GM19467 (cell line): ENCODE data around the gene CACNA1C.

Experiments used
- ATAC-seq: cut with Tn5 transposase; IDR thresholded peaks from one replicate; pipeline ENCODE4 v1.9.1; 2021; ENCODE audit warnings: mild to moderate bottlenecking, moderate library complexity; ENCODE audit not compliant: unreplicated experiment

The CACNA1C gene

DNA sequence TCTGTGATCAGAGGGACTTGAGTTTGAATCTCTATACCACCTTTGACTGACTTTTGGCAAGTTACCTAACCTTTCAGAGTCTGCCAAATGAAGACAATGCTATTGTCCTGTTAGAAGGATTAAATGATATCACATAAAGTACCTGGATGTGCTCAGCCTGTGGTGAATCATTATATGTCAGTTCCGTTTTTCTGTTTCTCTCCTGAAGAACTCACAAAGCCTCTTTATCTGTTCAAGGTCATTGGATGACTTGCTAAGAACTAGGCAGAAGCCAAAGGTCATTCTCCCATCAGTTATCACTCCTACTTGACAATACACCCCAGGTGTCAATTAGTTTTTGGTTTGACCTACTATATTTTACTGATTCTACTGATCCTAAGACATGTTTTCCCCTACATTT, 174.6 kb downstream of the CACNA1C start:
- ATAC-seq: no peak

DNA sequence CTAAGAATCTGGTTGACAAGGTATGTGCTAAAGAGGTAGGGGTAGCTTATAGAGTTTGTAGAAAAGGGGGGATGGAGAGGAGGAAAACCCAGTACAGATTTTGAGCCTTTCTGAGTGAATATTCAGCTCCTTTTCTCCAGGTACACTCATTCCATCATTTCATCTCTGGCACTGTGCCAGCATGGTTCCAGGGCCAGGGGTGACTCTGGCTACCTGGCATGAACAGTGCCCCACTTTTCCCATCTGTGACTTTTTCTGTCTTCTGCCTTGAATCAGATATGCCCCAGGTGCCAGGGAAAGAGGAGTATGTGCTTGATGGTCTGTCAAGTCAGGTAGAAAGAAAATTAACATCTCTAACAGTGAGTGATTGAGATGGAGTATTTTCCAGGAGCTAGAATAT, 175.7 kb downstream of the CACNA1C start:
- no peak for ATAC-seq

DNA sequence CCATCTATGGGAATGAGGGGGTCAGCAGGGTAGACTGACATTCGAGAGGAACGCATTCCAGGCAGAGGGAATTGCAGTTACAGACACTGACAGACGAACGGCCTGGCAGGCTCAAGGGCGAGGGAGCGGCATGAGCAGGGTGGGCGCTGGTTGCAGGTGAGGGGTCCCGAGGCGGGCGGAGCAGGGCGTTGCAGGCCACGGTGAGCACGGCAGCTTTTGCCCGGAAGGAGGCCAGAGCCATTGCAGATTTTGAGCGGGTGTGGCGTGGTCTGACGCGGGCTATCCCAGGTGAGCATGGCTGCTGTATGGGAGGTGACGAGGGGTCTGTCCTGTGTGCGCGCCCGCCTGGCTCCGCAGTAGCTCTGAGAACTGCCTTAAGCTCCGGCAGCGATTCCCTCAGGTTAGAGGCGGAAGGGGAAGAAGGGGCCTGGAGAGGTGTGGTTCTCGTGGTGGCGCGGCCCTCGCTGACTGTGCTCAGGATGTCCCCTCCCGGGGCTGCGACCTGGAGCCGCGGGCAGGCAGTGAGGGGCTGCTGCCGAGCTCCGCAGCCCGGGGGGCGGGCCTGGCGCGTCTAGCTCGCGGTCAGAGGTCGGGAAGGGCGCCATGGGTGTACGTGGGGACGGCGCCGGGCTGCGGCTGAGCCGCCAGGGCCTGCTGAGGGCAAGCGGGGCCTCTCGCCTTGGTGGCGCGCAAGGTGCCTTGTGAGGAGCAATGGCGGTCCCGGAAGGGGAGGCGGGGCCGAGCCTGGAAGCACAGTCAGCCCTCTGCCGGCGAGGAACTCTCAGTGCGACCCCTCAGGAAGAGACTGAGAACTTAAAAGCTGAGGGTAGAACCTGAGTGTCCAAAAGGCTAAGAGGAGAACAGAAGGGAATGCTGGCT, 177.1 kb downstream of the CACNA1C start:
- ATAC-seq: no peak

DNA sequence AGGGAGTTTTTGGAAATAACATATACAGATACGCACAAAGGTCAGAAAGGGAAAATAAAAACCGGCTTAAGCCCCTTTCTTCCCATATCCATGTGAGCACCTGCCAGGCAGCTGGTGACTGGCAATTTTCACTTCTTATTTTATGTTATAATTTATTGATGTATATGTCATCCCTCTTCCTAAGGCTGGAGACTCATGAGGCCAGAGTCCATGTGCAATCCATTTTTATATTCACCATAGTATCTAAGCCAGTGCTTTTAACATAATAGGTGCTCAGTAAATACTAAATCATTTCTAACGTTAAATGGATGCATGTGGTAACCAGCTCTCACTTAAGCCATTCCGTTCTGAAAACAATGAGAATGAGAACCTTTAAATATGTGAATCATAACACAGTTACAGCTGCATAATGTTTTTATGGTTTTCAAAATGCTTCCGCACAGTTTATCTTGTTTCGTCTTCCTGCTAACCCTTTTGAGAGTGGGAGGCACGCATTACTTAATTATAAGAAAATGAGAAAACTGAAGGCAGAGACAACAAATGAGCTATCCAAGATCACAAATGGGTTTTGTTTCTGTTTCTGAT, 178.3 kb downstream of the CACNA1C start:
- no peak for ATAC-seq

DNA sequence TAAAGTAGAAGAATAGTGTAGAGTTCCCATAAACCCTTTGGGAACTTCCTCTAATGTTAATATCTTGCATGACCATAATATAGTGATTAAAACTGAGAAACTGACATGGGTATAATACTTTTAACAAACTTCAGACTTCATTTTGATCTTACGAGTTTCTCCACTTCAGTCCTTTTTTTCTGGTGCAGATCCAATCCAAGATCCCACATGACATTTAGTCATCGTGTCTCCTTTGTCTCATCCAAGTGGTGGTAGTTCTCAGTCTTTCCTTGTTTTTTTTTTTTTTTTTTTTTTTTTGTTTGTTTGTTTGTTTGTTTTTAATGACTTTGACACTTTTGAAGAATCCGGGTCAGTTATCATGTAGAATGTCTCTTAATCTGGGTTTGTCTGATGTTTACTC, 179.2 kb downstream of the CACNA1C start:
- ATAC-seq: no peak

DNA sequence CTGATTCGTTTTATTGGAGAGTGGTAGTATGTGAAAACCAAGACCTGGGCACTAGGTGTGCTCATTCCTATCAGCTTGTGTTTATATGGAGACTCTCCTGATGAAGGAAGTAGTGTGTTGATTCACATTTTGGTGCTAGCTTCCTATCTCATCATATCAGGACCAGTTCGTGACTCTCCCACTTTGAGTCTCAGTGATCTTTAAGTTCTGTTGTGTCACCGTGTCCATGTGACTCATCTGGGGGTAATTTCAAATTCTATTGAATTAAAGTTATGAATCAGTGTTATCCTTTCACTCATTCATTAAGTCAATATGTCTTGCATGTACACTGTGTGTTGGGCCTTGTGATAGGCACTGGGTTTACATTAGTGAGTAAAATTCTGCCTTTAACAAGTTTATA, 180.2 kb downstream of the CACNA1C start:
- ATAC-seq: no peak

DNA sequence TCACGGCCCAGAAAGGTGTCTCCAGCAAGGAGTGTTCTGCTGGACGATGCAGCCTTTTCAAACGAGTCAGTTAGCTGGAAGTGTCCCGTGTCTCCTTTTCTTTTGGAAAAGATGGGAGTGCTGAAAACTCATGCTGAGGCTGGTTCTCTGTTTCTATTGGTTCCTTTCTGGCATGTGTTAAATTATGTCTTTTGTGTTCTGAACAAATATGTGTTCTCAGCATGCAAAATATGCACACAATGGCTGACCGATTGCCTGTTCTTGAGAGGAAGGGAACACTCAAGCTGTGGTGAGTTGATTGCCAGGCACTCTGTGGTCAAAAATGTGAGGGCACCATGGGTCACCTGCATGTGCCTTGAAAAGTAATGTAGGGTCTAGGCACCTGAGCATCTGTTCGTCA, 181.3 kb downstream of the CACNA1C start:
- ATAC-seq: no peak

DNA sequence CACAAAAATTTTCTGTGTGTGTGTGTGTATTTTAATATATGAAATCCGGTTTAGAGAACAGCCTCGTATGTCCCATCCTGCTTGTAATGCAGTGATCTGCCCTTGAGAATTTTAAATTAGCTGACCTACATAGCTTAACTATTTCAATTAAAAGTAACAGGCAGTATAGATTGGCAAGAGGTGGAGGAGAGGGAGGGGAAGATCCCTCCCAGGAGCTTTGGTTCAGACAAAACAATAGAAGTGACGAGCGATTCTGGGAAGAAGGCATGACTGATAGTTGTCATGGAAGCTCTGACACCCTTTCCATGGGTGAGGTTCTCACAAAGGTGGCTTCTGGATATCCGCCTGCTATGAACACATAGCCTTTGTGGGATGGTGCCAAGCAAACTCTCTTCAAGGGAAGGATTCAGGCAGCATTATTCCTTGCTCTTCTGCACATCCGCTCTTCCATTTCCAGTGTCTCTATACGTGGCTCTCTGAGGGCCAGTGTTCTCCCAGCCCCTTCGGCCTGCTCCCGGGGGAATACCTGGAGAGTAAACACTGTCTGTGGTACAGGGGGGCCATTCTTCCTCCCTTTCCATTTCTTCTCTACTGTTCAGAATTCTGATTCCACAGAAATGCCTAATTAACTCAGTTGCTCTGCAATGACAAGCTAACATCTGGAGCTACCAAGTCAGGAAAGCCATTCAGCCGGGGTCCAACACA, 182.0 kb downstream of the CACNA1C start:
- no peak for ATAC-seq

DNA sequence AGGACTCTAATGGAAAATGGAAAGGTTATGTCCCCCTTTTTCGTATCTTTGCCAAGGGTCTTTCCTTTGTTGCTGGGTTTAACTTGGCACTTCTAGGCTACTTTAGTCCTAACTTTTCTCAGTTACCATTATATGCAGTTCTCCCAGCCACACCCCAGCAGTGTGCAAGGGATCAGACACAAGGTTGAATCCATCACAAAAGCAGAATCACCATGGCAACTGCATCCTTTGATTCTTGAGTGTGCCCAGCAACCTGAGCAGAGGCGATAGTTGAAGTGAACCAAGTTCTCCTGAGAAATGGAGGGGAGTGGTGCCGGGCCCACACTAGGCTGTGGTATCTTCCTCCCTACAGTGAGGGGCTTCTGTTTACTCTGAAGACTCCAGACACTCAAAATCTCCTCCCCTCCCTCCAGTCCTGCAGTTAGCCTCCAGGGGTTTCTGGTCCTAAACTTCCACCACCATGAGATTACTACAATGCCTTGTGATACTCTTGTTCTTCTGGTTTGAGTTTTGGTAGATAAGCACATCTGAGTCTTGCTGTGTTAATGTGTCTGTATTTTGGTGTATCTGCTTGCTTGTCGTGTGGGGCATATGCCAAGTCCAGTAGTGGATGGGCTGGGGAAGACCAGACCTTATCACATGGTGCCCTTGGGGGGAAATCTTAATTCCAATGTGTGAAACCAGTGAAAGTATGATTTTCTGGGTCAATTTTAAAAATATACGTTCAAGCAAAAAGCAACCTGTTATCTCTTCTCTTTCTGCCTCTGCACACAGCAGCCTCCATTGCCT, 183.9 kb downstream of the CACNA1C start:
- no peak for ATAC-seq

DNA sequence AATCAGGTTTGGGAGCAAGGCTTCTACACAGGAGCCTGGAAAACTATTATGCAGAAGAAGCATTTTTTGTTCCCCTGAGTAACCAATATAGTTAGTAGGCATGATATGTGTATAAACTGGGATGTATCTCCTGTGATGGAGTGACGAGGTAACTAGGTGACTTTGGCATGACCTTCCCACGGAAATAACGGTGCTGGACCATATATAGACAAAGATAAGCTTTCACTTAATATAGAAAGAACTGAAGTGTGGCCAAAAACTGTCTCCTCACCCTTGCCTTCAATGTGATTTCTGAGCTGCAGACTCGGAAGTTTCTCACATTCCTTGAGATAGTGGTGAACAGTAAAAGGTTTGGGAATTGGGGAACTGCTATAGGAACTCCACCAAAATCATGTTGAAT, 185.3 kb downstream of the CACNA1C start:
- ATAC-seq: no peak

DNA sequence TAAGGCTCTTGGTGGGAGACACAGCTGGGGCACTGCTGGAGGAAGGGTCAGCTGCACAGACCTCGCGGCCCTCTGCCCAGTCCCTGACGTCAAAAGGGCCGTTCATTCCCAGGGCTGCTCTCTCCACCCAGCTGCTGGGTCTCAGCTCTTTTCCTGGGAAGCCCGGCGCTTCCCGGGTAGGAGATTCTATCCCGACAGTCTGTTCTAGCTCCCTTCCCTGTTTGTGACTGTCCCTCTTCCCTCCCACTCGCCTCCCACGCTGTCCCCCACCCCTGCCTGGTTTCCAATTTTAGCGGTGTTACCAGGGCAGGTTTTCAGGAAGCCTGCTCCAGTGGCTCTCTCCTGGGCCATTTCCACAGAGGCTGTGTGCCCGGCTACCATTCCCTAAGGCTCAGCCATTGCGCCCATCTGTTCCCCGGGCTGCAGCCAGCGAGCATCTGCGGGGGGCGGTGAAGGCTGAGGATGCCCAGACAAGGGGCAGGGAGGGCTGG, 186.6 kb downstream of the CACNA1C start:
- ATAC-seq: no peak

DNA sequence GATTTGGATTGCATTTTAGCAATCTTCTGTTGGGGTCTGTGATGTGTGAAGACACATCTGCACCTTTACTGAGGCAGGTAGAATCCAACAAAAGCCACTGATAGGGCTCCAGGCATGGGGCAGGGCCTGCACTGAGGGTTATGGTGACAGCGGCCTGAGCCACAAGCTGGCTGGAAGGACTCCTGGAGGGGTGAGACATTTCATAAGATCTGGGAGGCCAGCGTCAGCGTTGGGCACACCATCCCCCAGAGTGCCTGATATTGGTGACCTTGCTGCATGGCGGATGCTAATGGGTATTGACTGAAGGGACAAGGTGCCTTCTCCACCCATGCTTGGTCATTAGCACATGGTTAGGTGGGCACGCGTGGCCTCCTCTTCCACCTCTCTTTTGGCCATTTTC, 187.6 kb downstream of the CACNA1C start:
- ATAC-seq: no peak

DNA sequence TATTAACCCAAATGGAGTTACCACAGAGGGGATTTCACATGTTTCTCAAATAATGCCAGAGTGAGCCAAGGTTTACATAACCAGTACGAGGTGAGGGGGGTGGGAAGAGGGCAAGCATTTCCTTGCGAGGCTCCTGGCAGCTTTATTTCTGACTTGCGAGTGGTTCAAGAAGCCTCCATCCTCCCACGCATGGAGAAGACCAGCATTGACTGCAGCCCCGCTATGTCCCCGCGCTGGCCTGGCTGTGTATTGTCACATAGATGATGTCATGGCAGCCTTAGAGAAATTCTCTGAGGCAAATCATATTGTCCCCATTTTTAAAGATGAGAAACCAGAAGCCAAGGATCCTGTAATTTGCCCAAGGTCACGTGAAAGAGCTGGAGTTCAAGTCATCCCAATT, 188.2 kb downstream of the CACNA1C start:
- no peak for ATAC-seq

DNA sequence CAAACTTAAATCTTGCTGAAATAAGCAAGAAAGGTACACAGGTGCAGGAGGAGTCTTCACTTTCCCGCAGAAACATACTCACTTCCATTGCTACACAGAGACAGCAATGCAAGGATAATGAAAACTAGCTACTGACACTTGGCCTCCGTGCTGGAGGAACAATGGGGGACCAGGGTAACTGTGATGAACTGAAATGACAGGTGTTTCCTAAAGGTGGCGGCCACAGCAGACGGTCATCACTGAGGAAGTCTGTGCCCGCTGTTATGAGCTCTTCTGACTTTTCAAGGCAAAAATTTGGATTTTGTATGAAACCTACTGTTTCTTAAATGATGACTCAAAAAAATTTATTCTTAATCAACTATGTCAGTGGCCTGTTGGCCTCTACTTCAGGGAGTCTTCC, 189.4 kb downstream of the CACNA1C start:
- no peak for ATAC-seq

DNA sequence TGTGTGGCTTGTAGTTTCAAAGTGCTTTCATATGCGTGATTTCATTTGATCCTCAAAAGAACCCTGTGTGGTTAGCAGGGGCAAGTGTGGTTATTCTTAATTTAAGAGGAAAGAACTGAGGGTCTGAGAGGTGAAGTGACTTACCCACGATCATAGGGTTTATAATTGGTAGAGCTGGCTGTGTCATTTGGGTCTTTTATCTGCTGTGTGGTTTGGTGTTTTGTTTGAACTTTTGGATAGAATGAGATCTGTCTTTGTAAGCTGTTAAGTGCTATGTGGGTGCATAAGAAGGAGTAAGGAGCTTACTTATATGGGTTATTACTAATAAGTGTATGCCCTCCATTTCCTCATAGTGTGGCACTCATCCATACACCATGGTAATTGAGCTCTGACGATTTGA, 190.0 kb downstream of the CACNA1C start:
- no peak for ATAC-seq

DNA sequence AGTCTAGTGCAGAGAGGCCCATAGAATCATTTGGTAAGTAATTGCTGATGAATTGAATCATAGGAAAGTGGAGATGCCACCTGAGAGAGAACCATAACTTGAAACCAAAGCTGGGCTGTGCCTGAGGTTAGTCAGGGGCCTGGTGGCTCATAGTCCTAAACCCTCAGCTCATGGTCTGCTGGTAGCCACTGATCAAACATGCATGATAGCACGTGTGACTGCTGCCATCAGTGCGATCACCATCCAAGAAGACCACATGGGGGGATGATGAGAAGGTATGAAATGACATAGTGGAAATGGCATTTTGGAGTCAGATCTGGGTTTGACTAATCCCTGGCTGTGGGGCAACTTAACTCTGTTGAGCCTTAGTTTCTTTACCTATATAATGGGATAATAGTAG, 190.5 kb downstream of the CACNA1C start:
- ATAC-seq: no peak

DNA sequence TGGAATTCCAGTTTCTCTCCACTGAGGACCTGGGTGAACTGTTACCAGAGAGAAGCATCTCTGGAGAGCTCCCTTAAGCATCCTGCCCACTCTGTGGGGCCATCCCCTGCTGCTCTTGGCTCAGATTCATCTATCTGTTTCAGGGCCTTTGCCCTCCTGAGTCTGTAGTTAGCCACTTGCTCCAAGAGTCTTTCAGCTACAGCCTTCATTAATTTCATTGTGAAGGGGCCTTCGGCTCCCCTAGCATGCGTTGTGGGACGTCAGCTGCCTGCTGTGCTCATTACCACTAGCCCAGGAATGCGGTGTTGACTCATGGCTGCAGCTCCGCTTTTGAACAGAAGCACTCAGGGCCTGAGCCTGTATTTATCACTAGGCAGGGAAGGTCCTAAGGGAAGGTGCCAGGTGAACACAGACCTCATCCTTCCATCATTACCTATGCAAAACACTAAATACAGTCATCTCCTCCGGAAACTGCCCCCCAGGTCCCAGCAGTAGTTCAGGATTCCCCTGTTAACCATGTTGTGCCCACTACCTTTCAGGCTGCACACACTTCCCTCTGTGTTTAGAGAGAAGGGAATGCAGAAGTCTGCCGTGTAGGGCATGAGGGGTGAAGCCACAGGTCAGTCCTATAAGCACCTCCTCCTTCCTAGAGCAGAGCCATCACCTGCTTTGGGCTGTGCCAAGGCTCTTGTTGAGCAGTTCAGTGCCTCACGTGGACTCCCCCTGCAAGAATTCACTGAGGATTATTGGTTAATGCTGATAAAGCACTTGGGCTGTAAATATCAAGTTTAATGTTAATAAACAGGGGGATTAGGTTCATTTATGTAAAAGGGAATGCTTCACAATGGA, 191.4 kb downstream of the CACNA1C start:
- ATAC-seq: no peak

DNA sequence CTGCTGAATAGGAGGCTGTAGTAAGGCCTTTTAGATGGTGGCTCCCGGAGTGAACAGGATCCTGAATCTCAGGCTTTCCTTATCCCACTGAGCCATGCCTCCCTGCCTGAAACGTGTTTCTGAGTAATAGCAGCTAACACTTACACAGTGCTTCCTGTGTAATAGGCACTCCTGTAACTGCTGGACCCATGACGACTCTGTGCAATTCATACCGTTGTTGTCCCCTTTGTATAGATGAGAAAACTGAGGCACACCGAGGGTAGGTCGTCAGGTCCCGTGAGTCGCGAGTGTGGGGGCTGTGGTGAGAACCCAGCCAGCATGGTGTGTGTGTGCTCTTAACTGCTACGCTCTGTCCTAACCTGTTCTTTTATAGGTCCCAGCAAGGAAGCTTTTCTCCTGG, 193.6 kb downstream of the CACNA1C start:
- no peak for ATAC-seq

DNA sequence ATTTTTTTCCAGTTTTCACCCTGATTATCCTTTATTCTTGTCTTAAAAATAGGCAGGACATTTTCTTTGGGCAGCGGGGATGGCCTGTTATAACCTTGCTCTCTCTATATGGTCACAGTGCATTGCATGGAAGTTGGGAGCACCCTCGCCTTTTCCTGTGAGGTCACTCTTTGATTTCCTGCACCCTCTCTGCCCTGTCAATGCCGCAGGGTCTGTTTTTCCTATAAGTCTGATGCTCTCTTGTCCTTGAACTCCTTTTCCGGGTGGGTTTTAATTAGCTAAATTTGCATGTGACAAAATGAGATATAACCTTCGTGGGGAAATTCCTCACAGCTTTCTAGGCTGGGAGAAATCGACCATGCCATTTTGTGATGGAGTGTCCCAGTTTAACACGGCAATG, 194.3 kb downstream of the CACNA1C start:
- no peak for ATAC-seq

DNA sequence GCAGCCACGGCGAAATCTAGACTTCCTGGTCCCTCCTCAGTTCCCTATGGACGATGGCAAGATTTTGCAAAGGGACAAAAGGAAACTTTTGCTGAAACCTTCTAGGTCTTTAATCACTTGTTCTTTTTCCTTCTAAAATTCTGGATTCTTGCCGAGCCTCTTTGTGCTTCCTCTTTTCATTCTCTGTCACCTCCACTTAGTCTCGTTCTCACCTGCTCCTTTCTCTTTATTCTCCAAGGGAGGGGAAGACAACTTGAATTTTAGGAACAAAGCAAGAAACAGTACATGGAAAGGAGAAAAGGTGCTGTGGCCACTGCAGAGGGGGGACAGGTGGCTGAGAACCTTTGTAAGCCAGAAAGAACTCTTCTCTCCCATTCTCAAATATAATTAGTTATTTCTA, 194.8 kb downstream of the CACNA1C start:
- ATAC-seq: no peak
